Mesendoderm (in vitro differentiated cells): Measurements from ENCODE around the gene ARID5B.
A peak's percentile ranks its signal among the peaks of the same experiment; 100 is the strongest.

Experiments
- DNase-seq: peaks from one replicate; pipeline ENCODE4 v3.0.0; 2013
- H2AK5ac ChIP-seq: 2 replicates; pipeline ENCODE4 v1.6.1; 2013; ENCODE audit warnings: low read length, inconsistent platforms
- H2BK120ac ChIP-seq: 2 replicates; pipeline ENCODE4 v1.6.1; 2013; ENCODE audit warnings: low read depth, mild to moderate bottlenecking, low read length, moderate library complexity, mixed read lengths
- H2BK15ac ChIP-seq: replicated peaks from 2 replicates; pipeline ENCODE4 v1.6.1; 2013; ENCODE audit warnings: low read depth, mild to moderate bottlenecking, moderate library complexity
- H2BK5ac ChIP-seq: 2 replicates; pipeline ENCODE4 v1.6.1; 2013; ENCODE audit warnings: low read length, inconsistent platforms
- H3K18ac ChIP-seq: 2 replicates; pipeline ENCODE4 v1.6.1; 2013; ENCODE audit warnings: mild to moderate bottlenecking, low read length, mixed read lengths
- H3K23ac ChIP-seq: one replicate; pipeline ENCODE4 v1.6.1; 2013; ENCODE audit warnings: low read length
- H3K27ac ChIP-seq: 2 replicates; pipeline ENCODE4 v1.5.1; 2013; ENCODE audit warnings: low read depth, mild to moderate bottlenecking, inconsistent platforms, low read length, moderate library complexity
- H3K27me3 ChIP-seq: 2 replicates; pipeline ENCODE4 v1.6.1; 2013; ENCODE audit warnings: low read length, control low read depth, mild to moderate bottlenecking, inconsistent platforms; ENCODE audit not compliant: insufficient read depth, poor library complexity
- H3K36me3 ChIP-seq: 2 replicates; pipeline ENCODE4 v1.6.1; 2013; ENCODE audit warnings: low read length, inconsistent platforms; ENCODE audit not compliant: control insufficient read depth, insufficient read depth
- H3K4ac ChIP-seq: one replicate; pipeline ENCODE4 v1.6.1; 2013; ENCODE audit warnings: low read depth, mild to moderate bottlenecking, low read length, moderate library complexity
- H3K4me1 ChIP-seq: 2 replicates; pipeline ENCODE4 v1.6.1; 2013; ENCODE audit warnings: low read depth, low read length, inconsistent platforms; ENCODE audit not compliant: control insufficient read depth
- H3K4me2 ChIP-seq: 2 replicates; pipeline ENCODE4 v1.6.1; 2013; ENCODE audit warnings: low read length
- H3K4me3 ChIP-seq: 2 replicates; pipeline ENCODE4 v1.5.1; 2013; ENCODE audit warnings: mild to moderate bottlenecking, low read length
- H3K56ac ChIP-seq: one replicate; pipeline ENCODE4 v1.6.1; 2013; ENCODE audit warnings: low read length
- H3K79me1 ChIP-seq: 2 replicates; pipeline ENCODE4 v1.6.1; 2013; ENCODE audit warnings: low read length, inconsistent platforms
- H3K79me2 ChIP-seq: 2 replicates; pipeline ENCODE4 v1.6.1; 2013; ENCODE audit warnings: mild to moderate bottlenecking, low read length; ENCODE audit not compliant: control insufficient read depth, insufficient read depth
- H3K9ac ChIP-seq: 2 replicates; pipeline ENCODE4 v1.6.1; 2013; ENCODE audit warnings: low read length, inconsistent platforms
- H4K5ac ChIP-seq: one replicate; pipeline ENCODE4 v1.6.1; 2013; ENCODE audit warnings: low read length
- H4K8ac ChIP-seq: one replicate; pipeline ENCODE4 v1.6.1; 2013; ENCODE audit warnings: low read depth, mild to moderate bottlenecking, control low read depth, low read length, moderate library complexity
- WGBS: extraction: QIAGEN DNeasy Blood & Tissue Kit; methylation state at CpG from one replicate; pipeline ENCODE4 v1.1.7; 2013; ENCODE audit warnings: low lambda C conversion rate, missing lambda C conversion rate; ENCODE audit not compliant: insufficient coverage; ENCODE audit errors: extremely low coverage; 5-methylcytosine and 5-hydroxymethylcytosine counted together

ARID5B gene

DNA sequence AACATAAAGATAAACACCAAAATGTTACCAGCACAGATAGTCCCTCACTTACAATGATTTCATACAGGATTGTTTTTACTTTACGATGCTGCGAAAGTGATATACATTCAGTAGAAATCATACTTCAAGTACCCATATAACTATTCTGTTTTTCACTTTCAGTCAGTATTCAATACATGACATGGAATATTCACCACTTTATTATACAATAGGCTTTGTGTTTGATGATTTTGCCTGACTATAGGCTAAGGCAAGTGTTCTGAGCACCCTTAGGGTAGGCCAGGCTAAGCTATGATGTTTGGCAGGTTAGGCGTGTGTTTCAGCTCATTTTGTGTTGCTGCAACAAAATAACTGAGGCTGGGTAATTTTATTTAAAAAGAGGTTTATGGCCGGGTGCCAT, 212.2 kb downstream of the ARID5B start:
- Histone ChIP-seq H3K18ac (no peak overlapping the region), H3K4me2 (no peak overlapping the region)

DNA sequence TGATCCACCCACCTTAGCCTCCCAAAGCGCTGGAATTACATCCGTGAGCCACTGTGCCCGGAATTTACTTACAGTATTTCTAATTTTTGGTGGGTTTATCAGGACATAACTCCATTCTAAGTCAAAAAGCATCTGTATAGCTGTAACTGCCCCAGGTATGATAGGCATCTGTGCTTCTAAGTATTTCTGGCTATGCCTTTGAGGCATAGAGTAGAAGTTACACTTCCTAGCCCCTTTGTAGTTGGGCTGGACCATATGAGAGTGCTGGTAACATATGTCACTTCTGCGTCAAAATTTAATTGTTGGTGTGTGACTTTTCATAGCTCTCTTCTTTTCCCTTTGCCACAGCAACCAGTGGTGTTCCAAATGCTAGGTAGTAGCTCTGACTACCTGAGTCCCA, 213.8 kb downstream of the ARID5B start:
- Histone ChIP-seq H2AK5ac (no peak overlapping the region), H2BK120ac (no peak overlapping the region), H3K4me1 (no peaks in the 10 kb centered on the region), H3K56ac (no peak overlapping the region), H3K79me1 (no peaks in the 10 kb centered on the region), H3K79me2 (no peaks in the 10 kb centered on the region), H2BK5ac (no peak overlapping the region), H2BK15ac (no peak overlapping the region), H3K4me2 (no peak overlapping the region), H3K4me3 (no peak overlapping the region), H3K4ac (no peak overlapping the region), H4K8ac (no peak overlapping the region), H4K5ac (no peak overlapping the region), H3K23ac (no peak overlapping the region), H3K27me3 (no peaks in the 10 kb centered on the region), H3K18ac (no peak overlapping the region), H3K27ac (no peak overlapping the region), H3K36me3 (no peaks in the 10 kb centered on the region), H3K9ac (no peak overlapping the region)
- no CpG with 5 or more reads among the region's 4 CpGs for WGBS
- no peak for DNase-seq

More for the DNA sequence above, 212.2 kb downstream of the ARID5B start:
- Histone ChIP-seq H3K4me3 (no peak overlapping the region), H2BK120ac (no peak overlapping the region), H3K79me1 (no peaks in the 10 kb centered on the region), H3K4me1 (no peaks in the 10 kb centered on the region), H3K4ac (no peak overlapping the region), H4K8ac (no peak overlapping the region), H3K79me2 (no peaks in the 10 kb centered on the region), H3K36me3 (no peaks in the 10 kb centered on the region), H3K27ac (no peak overlapping the region), H3K56ac (no peak overlapping the region), H3K9ac (no peak overlapping the region), H2BK5ac (no peak overlapping the region), H2AK5ac (no peak overlapping the region), H4K5ac (no peak overlapping the region), H3K27me3 (no peaks in the 10 kb centered on the region), H2BK15ac (no peak overlapping the region), H3K23ac (no peak overlapping the region)
- no peak for DNase-seq
- WGBS = no CpG with 5 or more reads among the region's 4 CpGs

DNA sequence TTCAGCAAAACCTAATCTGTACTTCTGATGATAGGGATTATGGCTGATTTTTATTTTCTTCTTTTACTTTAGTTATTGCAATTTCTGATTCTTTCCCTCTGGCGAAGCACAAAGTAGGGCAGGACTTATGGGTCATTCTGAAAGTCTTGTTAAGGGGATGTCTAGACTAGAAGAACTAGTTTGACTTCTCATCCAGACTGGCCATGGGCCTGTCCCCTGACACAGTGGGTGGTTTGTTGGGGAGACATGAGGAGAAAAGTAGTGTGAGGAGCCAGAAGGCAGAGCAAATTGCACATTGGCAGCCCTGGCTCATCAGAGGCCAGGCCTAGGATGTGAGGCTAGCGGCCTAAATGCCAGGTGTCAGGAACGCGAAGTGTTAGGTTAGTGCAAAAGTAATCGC, 214.3 kb downstream of the ARID5B start:
- no peaks in the 10 kb centered on the region for H3K4me1 ChIP-seq
- H3K4me3 ChIP-seq = no peak overlapping the region
- H3K27me3 ChIP-seq = no peaks in the 10 kb centered on the region
- no peak overlapping the region for H4K8ac ChIP-seq
- no peak overlapping the region for H2AK5ac ChIP-seq
- H3K79me2 ChIP-seq = no peaks in the 10 kb centered on the region
- H3K4me2 ChIP-seq = no peak overlapping the region
- H3K79me1 ChIP-seq = no peaks in the 10 kb centered on the region
- H3K23ac ChIP-seq = no peak overlapping the region
- no peak overlapping the region for H2BK5ac ChIP-seq
- no peaks in the 10 kb centered on the region for H3K36me3 ChIP-seq
- no peak overlapping the region for H3K27ac ChIP-seq
- no peak for DNase-seq
- peak overlapping the region; percentile 49 for H3K56ac ChIP-seq
- H2BK15ac ChIP-seq = no peak overlapping the region
- H4K5ac ChIP-seq = no peak overlapping the region
- no CpG with 5 or more reads among the region's 5 CpGs for WGBS
- H3K9ac ChIP-seq = no peak overlapping the region
- no peak overlapping the region for H2BK120ac ChIP-seq
- no peak overlapping the region for H3K18ac ChIP-seq
- H3K4ac ChIP-seq = no peak overlapping the region

DNA sequence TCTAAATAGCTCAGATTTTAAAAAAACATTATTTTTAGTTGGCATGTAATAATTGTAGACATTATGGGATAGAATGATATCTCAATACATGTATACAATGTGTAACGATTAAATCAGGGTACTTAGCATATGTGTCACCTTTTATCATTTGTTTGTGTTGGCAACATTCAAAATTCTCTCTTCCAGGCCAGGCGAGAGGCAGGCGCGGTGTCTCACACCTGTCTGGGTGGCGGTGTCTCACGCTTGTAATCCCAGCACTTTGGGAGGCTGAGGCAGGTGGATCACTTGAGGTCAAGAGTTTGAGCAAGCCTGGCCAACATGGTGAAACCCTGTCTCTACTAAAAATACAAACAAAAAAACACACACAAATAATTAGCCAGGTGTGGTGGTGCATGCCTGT, 215.4 kb downstream of the ARID5B start:
- Histone ChIP-seq H3K18ac (no peak overlapping the region), H2AK5ac (no peak overlapping the region), H3K9ac (no peak overlapping the region), H2BK120ac (no peak overlapping the region), H4K5ac (no peak overlapping the region), H3K4me3 (no peak overlapping the region), H3K27ac (no peak overlapping the region), H3K23ac (no peak overlapping the region), H3K79me2 (no peaks in the 10 kb centered on the region), H3K36me3 (no peaks in the 10 kb centered on the region), H3K79me1 (no peaks in the 10 kb centered on the region), H3K4me1 (no peaks in the 10 kb centered on the region), H3K4ac (no peak overlapping the region), H3K4me2 (no peak overlapping the region), H2BK5ac (no peak overlapping the region), H3K56ac (no peak overlapping the region), H4K8ac (no peak overlapping the region), H2BK15ac (no peak overlapping the region), H3K27me3 (no peaks in the 10 kb centered on the region)
- no CpG with 5 or more reads among the region's 6 CpGs for WGBS
- no peak for DNase-seq

DNA sequence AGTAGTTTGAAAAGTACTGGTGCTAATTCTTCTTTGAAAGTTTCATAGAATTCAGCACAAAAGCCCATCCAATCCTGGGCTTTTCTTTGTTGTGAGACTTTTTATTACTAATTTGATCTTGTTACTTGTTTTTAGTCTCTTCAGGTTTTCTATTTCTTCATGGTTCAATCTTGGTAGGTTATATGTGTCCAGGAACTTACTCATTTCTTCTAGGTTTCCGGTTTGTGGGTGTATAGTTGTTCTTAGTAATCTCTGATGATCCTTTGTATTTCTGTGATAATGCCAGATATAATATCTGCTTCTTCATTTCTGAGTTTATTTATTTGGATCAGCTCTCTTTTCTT, 219.7 kb downstream of the ARID5B start:
- no peak overlapping the region for H3K18ac ChIP-seq
- H3K56ac ChIP-seq = no peak overlapping the region

DNA sequence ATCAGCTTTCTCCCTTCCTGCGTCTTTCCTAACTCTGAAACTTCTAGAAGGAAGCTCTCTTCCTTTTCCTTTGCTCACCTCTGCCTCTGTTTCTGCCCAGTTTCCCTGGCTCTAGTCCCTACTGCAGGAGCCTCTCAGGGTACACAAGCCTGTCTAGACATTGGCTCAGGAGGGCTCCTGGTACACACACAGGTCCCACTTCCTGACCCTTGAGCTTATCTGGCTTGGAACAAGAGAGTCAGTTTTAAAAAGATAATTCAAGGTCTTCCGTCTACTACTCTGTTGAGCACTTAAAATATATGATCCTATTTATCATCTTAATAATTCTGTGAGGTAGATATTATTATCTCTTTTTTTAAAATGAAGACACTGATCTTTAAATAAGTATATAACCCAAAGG, 226.5 kb downstream of the ARID5B start:
- no peak overlapping the region for H3K9ac ChIP-seq
- no peaks in the 10 kb centered on the region for H3K79me2 ChIP-seq
- H3K36me3 ChIP-seq = no peaks in the 10 kb centered on the region
- H3K4me2 ChIP-seq = no peak overlapping the region
- no peak overlapping the region for H3K56ac ChIP-seq
- no peak overlapping the region for H4K8ac ChIP-seq
- no peak overlapping the region for H3K4me3 ChIP-seq
- H3K23ac ChIP-seq = no peak overlapping the region
- no peak overlapping the region for H2BK120ac ChIP-seq
- H3K27me3 ChIP-seq = no peaks in the 10 kb centered on the region
- H3K27ac ChIP-seq = no peak overlapping the region
- H2BK15ac ChIP-seq = no peak overlapping the region
- no peak for DNase-seq
- H3K4me1 ChIP-seq = no peaks in the 10 kb centered on the region
- H3K79me1 ChIP-seq = no peaks in the 10 kb centered on the region
- no peak overlapping the region for H4K5ac ChIP-seq
- no peak overlapping the region for H3K4ac ChIP-seq
- H3K18ac ChIP-seq = no peak overlapping the region
- whole genome bisulfite sequencing = no CpG with 5 or more reads among the region's 2 CpGs
- H2AK5ac ChIP-seq = no peak overlapping the region
- H2BK5ac ChIP-seq = no peak overlapping the region

More for the DNA sequence above, 219.7 kb downstream of the ARID5B start:
- no peaks in the 10 kb centered on the region for H3K27me3 ChIP-seq
- H3K9ac ChIP-seq = no peak overlapping the region
- H3K4me3 ChIP-seq = no peak overlapping the region
- H4K5ac ChIP-seq = no peak overlapping the region
- H2AK5ac ChIP-seq = no peak overlapping the region
- no CpG with 5 or more reads among the region's 1 CpG for WGBS
- no peak overlapping the region for H3K23ac ChIP-seq
- no peak overlapping the region for H4K8ac ChIP-seq
- no peak overlapping the region for H2BK120ac ChIP-seq
- no peak overlapping the region for H3K4me2 ChIP-seq
- no peaks in the 10 kb centered on the region for H3K79me1 ChIP-seq
- H2BK5ac ChIP-seq = no peak overlapping the region
- H3K4ac ChIP-seq = no peak overlapping the region
- no peaks in the 10 kb centered on the region for H3K79me2 ChIP-seq
- no peak overlapping the region for H3K27ac ChIP-seq
- no peak overlapping the region for H2BK15ac ChIP-seq
- DNase-seq = no peak
- H3K36me3 ChIP-seq = no peaks in the 10 kb centered on the region
- no peaks in the 10 kb centered on the region for H3K4me1 ChIP-seq
